ENCODE results near the gene PHF21B. TPM values are rescaled to one million over a fixed set of nuclear protein-coding genes. Genes with fewer than 3 reads are reported as not detected.

PHF21B gene
- total and polyA plus RNA-seq, 4 donors = 3.3 to 12.7 (median 9.2) TPM

DNA sequence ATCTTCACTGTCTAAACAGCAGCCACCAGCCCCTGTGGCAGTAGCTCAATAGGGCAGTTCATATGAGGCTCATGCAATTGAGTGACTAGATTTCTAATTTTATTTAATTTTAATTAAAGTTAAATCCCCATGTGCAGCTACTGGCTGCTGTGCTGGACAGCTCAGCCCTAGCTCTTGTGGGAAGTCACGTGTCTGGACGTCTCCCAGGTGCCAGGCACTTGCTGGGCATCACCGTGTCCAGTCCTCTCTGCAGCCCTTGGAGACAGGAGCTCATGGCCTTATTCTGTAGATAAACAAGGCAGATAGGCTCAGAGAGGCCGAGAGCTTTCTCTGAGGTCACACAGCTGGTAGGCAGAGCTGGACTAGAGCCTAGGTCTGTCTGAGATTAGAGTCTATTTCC is 162.4 kb downstream of the PHF21B start:
- H3K4me3 ChIP-seq (ENCODE audit: low read depth, low read length) = no peak overlapping the region
- H3K9me3 ChIP-seq (ENCODE audit: control insufficient read depth, insufficient read depth, low read length) = no peaks in the 10 kb centered on the region
- DNase-seq (ENCODE audit: low read depth in 4 of 6, low spot score in 6 of 6) = no peak
- H3K36me3 ChIP-seq (ENCODE audit: control insufficient read depth, insufficient read depth, low read length) = peaks cover 7% of the 10 kb centered on the region
- H3K4me1 ChIP-seq (ENCODE audit: control insufficient read depth, insufficient read depth, low read length) = peaks cover 19% of the 10 kb centered on the region
- no peak overlapping the region for H3K27ac ChIP-seq (ENCODE audit: low read depth, low read length)
- 61% methylated on average over 4 of the region's 4 CpGs for WGBS (ENCODE audit: insufficient coverage)
- no peaks in the 10 kb centered on the region for H3K27me3 ChIP-seq (ENCODE audit: control insufficient read depth, insufficient read depth, low read length)

DNA sequence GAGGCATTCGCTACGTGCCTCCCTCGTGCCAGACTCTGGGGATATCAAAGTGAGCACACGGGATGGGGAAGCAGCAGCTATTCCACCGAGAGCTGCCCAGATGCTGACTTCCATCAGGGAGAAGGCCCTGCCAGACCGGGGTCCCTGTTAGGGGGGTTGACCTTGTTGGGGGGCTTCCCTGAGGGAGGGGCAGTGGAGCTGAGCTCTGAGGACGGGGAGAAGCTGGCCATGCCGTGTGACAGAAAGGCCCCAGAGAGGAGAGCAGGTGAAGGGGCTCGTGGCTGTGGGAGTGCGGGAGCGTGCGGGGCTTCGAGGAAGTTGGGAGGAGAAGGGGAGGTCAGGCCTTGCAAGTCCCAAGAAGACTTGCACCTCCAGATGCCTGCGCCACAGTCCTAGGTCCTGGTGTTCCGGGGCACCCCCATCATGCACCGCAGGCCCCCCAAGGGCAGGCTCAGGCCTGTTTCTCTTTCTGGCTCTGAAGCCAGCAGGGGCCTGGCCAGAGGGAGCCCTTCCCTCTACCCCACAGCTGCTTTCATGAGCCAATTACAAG is 163.0 kb downstream of the PHF21B start:
- H3K36me3 ChIP-seq (ENCODE audit: control insufficient read depth, insufficient read depth, low read length) = peaks cover 7% of the 10 kb centered on the region
- peaks cover 19% of the 10 kb centered on the region for H3K4me1 ChIP-seq (ENCODE audit: control insufficient read depth, insufficient read depth, low read length)
- WGBS (ENCODE audit: insufficient coverage) = 69% methylated on average over 15 of the region's 16 CpGs
- H3K4me3 ChIP-seq (ENCODE audit: low read depth, low read length) = no peak overlapping the region
- H3K9me3 ChIP-seq (ENCODE audit: control insufficient read depth, insufficient read depth, low read length) = no peaks in the 10 kb centered on the region
- no peaks in the 10 kb centered on the region for H3K27me3 ChIP-seq (ENCODE audit: control insufficient read depth, insufficient read depth, low read length)
- no peak for DNase-seq (ENCODE audit: low read depth in 4 of 6, low spot score in 6 of 6)
- no peak overlapping the region for H3K27ac ChIP-seq (ENCODE audit: low read depth, low read length)

DNA sequence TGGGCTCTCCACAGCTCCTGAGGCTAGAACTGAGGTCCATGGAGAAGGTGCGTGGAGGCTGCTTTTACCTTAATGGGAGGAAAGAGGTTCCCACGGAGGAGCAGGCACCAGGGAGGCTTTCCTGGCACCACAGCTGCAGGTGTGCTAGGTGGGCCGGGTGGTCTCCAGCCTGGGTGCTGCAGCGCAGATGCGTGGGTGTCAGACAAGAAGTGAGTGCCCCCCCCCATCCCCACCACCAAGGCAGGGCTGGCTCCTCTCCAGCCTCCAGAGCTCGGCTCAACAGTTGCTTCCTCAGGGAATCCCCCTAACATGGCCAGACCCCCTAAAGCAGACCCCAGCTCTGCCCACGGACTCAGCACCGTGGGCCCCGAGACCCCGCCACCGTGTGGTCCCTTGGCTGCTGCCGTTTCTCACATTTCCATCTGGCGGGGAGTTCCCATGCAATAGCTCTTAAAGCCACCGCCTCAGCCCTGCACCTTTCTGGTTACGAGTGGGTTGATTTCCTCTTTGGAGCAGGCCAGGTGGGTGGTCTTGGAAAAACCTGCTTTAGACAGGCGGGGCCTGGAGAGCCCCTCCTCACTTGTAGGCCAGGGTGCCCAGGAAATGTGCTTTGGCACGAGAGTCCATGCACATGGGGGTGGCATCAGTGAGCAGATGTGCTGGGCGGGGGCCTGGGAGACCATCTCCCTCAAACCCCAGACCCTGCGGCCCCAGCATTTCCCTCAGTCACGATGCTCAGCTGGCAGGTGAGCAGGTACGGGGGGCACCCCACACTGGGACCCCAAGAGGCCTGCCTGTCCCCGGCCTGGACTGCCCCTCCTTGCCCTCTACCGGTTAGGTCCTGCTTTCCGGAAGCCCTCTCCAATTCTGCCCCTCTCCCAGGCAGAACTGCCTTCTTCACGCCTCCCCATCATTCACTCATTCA is 163.7 kb downstream of the PHF21B start:
- WGBS (ENCODE audit: insufficient coverage) = 86% methylated on average over 21 of the region's 25 CpGs

DNA sequence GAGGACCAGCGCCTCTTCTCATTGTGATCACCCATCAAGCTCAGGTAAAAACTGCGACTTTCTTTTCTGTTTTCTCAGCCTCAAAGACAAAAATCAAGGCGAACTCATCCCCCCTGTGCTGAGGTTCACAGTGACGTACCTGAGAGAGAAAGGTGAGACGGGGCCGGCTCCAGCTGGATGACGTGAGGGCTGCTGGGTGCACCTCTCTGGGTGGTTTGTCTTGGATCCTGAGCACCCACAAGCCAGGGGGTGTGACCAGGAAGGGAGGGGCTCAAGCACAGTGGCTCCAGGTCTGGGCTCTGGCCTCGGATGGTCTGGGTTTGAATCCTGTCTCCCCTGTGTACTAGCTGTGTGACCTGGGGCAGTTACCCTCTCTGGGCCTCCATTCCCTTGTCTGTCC is 164.6 kb downstream of the PHF21B start:
- Histone ChIP-seq H3K27me3 (ENCODE audit: control insufficient read depth, insufficient read depth, low read length) (no peaks in the 10 kb centered on the region), H3K36me3 (ENCODE audit: control insufficient read depth, insufficient read depth, low read length) (peaks cover 7% of the 10 kb centered on the region), H3K27ac (ENCODE audit: low read depth, low read length) (no peak overlapping the region), H3K9me3 (ENCODE audit: control insufficient read depth, insufficient read depth, low read length) (no peaks in the 10 kb centered on the region), H3K4me1 (ENCODE audit: control insufficient read depth, insufficient read depth, low read length) (peaks cover 19% of the 10 kb centered on the region), H3K4me3 (ENCODE audit: low read depth, low read length) (no peak overlapping the region)
- DNase-seq (ENCODE audit: low read depth in 4 of 6, low spot score in 6 of 6) = no peak
- 96% methylated on average over 8 of the region's 8 CpGs for WGBS (ENCODE audit: insufficient coverage)

More for the DNA sequence above, 163.7 kb downstream of the PHF21B start:
- H3K36me3 ChIP-seq (ENCODE audit: control insufficient read depth, insufficient read depth, low read length) = peaks cover 7% of the 10 kb centered on the region
- H3K27ac ChIP-seq (ENCODE audit: low read depth, low read length) = no peak overlapping the region
- no peak overlapping the region for H3K4me3 ChIP-seq (ENCODE audit: low read depth, low read length)
- peaks cover 19% of the 10 kb centered on the region for H3K4me1 ChIP-seq (ENCODE audit: control insufficient read depth, insufficient read depth, low read length)
- no peak for DNase-seq (ENCODE audit: low read depth in 4 of 6, low spot score in 6 of 6)
- no peaks in the 10 kb centered on the region for H3K9me3 ChIP-seq (ENCODE audit: control insufficient read depth, insufficient read depth, low read length)
- no peaks in the 10 kb centered on the region for H3K27me3 ChIP-seq (ENCODE audit: control insufficient read depth, insufficient read depth, low read length)

DNA sequence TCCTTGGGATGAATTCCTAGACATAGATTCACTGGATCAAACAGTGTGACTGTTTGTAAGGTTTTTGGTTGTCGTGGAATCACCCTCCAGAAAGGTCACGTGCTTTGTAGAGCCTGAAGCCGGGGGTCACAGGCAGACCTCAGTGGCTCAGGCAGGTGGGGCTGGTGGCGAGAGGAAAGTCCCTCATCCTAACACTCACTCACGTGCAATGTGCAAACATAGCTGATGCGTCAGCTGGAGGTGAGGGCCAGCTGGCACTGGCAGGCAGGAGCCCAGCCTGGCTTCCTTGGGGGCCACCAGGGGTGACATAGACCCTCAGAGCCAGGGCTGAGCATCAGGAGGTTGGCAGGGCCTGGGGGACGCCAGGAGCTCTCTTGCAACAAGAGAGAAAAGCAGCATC is 167.4 kb downstream of the PHF21B start:
- H3K9me3 ChIP-seq (ENCODE audit: control insufficient read depth, insufficient read depth, low read length) = no peaks in the 10 kb centered on the region
- DNase-seq (ENCODE audit: low read depth in 4 of 6, low spot score in 6 of 6) = no peak
- H3K27ac ChIP-seq (ENCODE audit: low read depth, low read length) = no peak overlapping the region
- peaks cover 24% of the 10 kb centered on the region for H3K4me1 ChIP-seq (ENCODE audit: control insufficient read depth, insufficient read depth, low read length)
- H3K36me3 ChIP-seq (ENCODE audit: control insufficient read depth, insufficient read depth, low read length) = peaks cover 4% of the 10 kb centered on the region
- H3K27me3 ChIP-seq (ENCODE audit: control insufficient read depth, insufficient read depth, low read length) = no peaks in the 10 kb centered on the region
- 86% methylated on average over 4 of the region's 7 CpGs for WGBS (ENCODE audit: insufficient coverage)
- no peak overlapping the region for H3K4me3 ChIP-seq (ENCODE audit: low read depth, low read length)

DNA sequence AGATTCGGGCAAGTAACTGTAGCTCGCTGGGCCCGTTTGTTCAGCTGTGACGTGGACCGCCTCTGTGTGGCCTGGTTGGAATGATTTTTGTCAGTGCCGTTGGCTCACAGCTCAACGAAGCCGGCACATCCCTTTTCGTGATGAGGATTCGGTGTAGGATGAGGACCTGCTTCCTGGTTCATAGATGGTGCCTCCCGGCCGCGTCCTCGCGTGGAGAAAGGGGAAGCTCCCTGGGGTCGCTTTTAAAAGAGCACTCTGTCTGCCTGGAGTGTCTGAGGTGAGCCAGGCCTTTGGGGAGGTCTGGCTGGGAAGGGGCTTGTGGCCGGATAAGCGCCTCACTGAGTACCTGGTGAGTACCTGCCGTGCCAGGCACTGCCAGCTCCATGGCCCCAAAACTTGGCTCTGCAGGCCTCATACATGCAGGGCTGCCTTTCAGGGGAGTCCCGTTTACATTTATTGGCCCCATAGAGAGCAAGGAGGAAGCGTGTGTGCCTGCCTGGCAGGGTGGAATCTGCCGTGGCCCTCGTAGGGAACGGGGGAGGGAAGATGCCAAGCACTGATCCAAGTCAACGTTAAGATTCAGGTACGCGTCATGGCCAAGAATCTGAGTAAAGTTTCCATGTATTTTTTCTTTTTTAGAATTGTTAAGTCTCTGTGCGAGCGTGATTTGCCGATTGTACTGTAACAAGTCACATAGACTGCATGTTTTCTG is 169.0 kb downstream of the PHF21B start:
- H3K27me3 ChIP-seq (ENCODE audit: control insufficient read depth, insufficient read depth, low read length) = no peaks in the 10 kb centered on the region
- H3K4me1 ChIP-seq (ENCODE audit: control insufficient read depth, insufficient read depth, low read length) = peaks cover 18% of the 10 kb centered on the region
- 79% methylated on average over 26 of the region's 30 CpGs for WGBS (ENCODE audit: insufficient coverage)
- H3K9me3 ChIP-seq (ENCODE audit: control insufficient read depth, insufficient read depth, low read length) = no peaks in the 10 kb centered on the region
- no peak overlapping the region for H3K4me3 ChIP-seq (ENCODE audit: low read depth, low read length)
- no peak overlapping the region for H3K27ac ChIP-seq (ENCODE audit: low read depth, low read length)
- DNase-seq (ENCODE audit: low read depth in 4 of 6, low spot score in 6 of 6) = no peak
- H3K36me3 ChIP-seq (ENCODE audit: control insufficient read depth, insufficient read depth, low read length) = no peaks in the 10 kb centered on the region

DNA sequence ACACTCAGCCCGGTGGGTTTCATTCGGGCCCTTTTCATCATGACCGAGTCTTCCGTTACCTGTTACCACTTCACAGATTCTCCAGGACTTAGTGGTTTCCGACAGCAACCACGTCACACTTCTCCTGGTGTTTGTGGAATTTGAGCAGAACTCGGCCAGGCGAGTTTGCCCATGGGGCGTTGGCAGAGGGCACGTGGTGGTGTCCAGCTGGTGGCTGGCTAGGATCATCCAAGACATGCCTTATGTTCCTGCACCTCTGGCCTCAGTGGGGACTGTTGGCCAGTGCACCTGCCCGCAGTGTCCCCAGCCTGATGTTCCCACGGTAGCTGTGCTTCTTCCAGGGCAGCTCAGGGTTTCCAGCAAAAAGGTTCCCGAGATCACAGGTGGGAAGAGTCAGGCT is 170.1 kb downstream of the PHF21B start:
- peaks cover under 1% of the 10 kb centered on the region for H3K9me3 ChIP-seq (ENCODE audit: control insufficient read depth, insufficient read depth, low read length)
- H3K36me3 ChIP-seq (ENCODE audit: control insufficient read depth, insufficient read depth, low read length) = no peaks in the 10 kb centered on the region
- H3K27me3 ChIP-seq (ENCODE audit: control insufficient read depth, insufficient read depth, low read length) = no peaks in the 10 kb centered on the region
- H3K27ac ChIP-seq (ENCODE audit: low read depth, low read length) = no peak overlapping the region
- WGBS (ENCODE audit: insufficient coverage) = 93% methylated on average over 11 of the region's 13 CpGs
- H3K4me3 ChIP-seq (ENCODE audit: low read depth, low read length) = no peak overlapping the region
- DNase-seq (ENCODE audit: low read depth in 4 of 6, low spot score in 6 of 6) = no peak
- peaks cover 18% of the 10 kb centered on the region for H3K4me1 ChIP-seq (ENCODE audit: control insufficient read depth, insufficient read depth, low read length)

DNA sequence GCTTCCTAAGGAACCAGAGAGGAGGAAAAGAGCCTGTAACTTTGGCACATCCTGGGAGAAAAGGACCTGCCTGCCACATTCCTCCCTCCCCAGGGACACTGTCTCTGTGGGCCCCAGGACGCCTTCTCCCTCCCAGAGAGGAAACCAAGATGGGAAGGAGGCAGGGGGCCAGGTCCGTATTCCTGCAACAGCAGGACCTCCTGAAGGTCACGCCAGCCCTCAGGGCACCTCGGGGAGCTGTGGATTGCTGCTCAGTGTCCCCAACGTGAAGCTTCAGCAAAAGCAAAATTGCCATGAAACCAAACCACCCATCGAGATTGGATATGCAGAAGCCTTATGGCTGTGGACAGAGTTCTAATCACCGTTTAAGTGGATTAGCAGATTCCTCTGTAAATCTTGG is 170.7 kb downstream of the PHF21B start:
- no peaks in the 10 kb centered on the region for H3K27me3 ChIP-seq (ENCODE audit: control insufficient read depth, insufficient read depth, low read length)
- peaks cover 18% of the 10 kb centered on the region for H3K4me1 ChIP-seq (ENCODE audit: control insufficient read depth, insufficient read depth, low read length)
- H3K36me3 ChIP-seq (ENCODE audit: control insufficient read depth, insufficient read depth, low read length) = no peaks in the 10 kb centered on the region
- no peak overlapping the region for H3K27ac ChIP-seq (ENCODE audit: low read depth, low read length)
- H3K4me3 ChIP-seq (ENCODE audit: low read depth, low read length) = no peak overlapping the region
- DNase-seq (ENCODE audit: low read depth in 4 of 6, low spot score in 6 of 6) = no peak
- peaks cover 3% of the 10 kb centered on the region for H3K9me3 ChIP-seq (ENCODE audit: control insufficient read depth, insufficient read depth, low read length)
- WGBS (ENCODE audit: insufficient coverage) = 69% methylated on average over 4 of the region's 7 CpGs

DNA sequence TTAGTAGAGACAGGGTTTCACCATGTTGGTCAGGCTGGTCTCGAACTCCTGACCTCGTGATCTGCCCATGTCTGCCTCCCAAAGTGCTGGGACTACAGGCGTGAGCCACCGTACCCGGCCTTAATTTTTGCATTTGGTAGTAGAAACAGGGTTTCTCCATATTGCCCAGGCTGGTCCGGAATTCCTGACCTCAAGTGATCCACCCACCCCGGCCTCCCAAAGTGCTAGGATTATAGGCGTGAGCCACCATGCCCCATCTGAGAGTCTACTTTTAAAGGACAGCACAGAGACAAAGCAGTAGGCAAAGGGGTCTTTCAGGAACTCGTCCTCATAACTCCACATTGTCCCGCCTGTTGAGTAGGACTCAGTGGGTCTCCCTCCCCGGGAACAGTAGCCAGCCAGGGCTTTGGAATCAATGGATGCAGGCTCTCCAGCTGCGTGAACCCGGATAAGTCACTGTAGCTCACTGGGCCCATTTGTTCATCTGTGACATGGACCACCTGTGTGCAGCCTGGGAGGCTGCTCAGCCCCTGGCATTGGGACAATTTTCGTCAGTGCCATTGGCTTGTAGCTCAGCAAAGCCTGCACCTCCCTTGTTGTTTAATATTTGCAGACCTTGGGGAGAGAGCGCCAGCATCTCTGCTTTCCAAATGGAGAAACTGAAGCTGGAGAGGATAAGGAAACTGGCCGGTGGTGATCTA is 171.3 kb downstream of the PHF21B start:
- 70% methylated on average over 16 of the region's 16 CpGs for WGBS (ENCODE audit: insufficient coverage)
- H3K4me1 ChIP-seq (ENCODE audit: control insufficient read depth, insufficient read depth, low read length) = peaks cover 18% of the 10 kb centered on the region
- no peak for DNase-seq (ENCODE audit: low read depth in 4 of 6, low spot score in 6 of 6)

More for the DNA sequence above, 171.3 kb downstream of the PHF21B start:
- no peak overlapping the region for H3K4me3 ChIP-seq (ENCODE audit: low read depth, low read length)
- H3K9me3 ChIP-seq (ENCODE audit: control insufficient read depth, insufficient read depth, low read length) = peaks cover 3% of the 10 kb centered on the region
- H3K27me3 ChIP-seq (ENCODE audit: control insufficient read depth, insufficient read depth, low read length) = no peaks in the 10 kb centered on the region
- H3K27ac ChIP-seq (ENCODE audit: low read depth, low read length) = no peak overlapping the region
- H3K36me3 ChIP-seq (ENCODE audit: control insufficient read depth, insufficient read depth, low read length) = no peaks in the 10 kb centered on the region

Data from spinal cord (tissue), 10 donors.